ENCODE measurements around the gene SIN3B.
A peak's percentile ranks its signal among the peaks of the same experiment; 100 is the strongest.

SIN3B gene

GRCh38 chr19:16807549-16808284, 21.5 kb upstream of the SIN3B start:
- Mint-ChIP-seq H3K4me1 (ENCODE audit: low read depth) (no peaks in the 10 kb centered on the region), H3K9me3 (ENCODE audit: low read depth) (no peaks in the 10 kb centered on the region), H3K4me3 (no peak overlapping the region), H3K27ac (no peak overlapping the region), H3K27me3 (no peaks in the 10 kb centered on the region), H3K36me3 (no peaks in the 10 kb centered on the region)

GRCh38 chr19:16814526-16815100, 14.6 kb upstream of the SIN3B start:
- H3K36me3 Mint-ChIP-seq = peaks cover 4% of the 10 kb centered on the region
- H3K4me1 Mint-ChIP-seq (ENCODE audit: low read depth) = no peaks in the 10 kb centered on the region
- H3K9me3 Mint-ChIP-seq (ENCODE audit: low read depth) = no peaks in the 10 kb centered on the region
- peaks cover 2% of the 10 kb centered on the region for H3K27me3 Mint-ChIP-seq
- no peak overlapping the region for H3K27ac Mint-ChIP-seq
- H3K4me3 Mint-ChIP-seq = no peak overlapping the region

GRCh38 chr19:16820056-16820455, 9.1 kb upstream of the SIN3B start:
- no peak overlapping the region for H3K27ac Mint-ChIP-seq
- no peak overlapping the region for H3K4me3 Mint-ChIP-seq
- peaks cover 2% of the 10 kb centered on the region for H3K36me3 Mint-ChIP-seq
- no peaks in the 10 kb centered on the region for H3K9me3 Mint-ChIP-seq (ENCODE audit: low read depth)
- H3K4me1 Mint-ChIP-seq (ENCODE audit: low read depth) = peaks cover 4% of the 10 kb centered on the region
- peaks cover 11% of the 10 kb centered on the region for H3K27me3 Mint-ChIP-seq

- Mint-ChIP-seq H3K4me3 (no peak overlapping the region), H3K4me1 (ENCODE audit: low read depth) (peaks cover 10% of the 10 kb centered on the region), H3K27me3 (peaks cover 16% of the 10 kb centered on the region), H3K36me3 (no peaks in the 10 kb centered on the region), H3K9me3 (ENCODE audit: low read depth) (no peaks in the 10 kb centered on the region), H3K27ac (no peak overlapping the region)
Measured at GRCh38 chr19:16821081-16821480, 8.1 kb upstream of the SIN3B start.

- H3K36me3 Mint-ChIP-seq = no peaks in the 10 kb centered on the region
- H3K9me3 Mint-ChIP-seq (ENCODE audit: low read depth) = no peaks in the 10 kb centered on the region
- no peak overlapping the region for H3K27ac Mint-ChIP-seq
- H3K27me3 Mint-ChIP-seq = peaks cover 16% of the 10 kb centered on the region
- no peak overlapping the region for H3K4me3 Mint-ChIP-seq
- H3K4me1 Mint-ChIP-seq (ENCODE audit: low read depth) = peaks cover 12% of the 10 kb centered on the region
Measured at GRCh38 chr19:16822648-16823047, 6.5 kb upstream of the SIN3B start.

- Mint-ChIP-seq H3K4me3 (peak overlapping the region; percentile 59), H3K36me3 (no peaks in the 10 kb centered on the region), H3K27ac (no peak overlapping the region), H3K9me3 (ENCODE audit: low read depth) (no peaks in the 10 kb centered on the region), H3K4me1 (ENCODE audit: low read depth) (peaks cover 18% of the 10 kb centered on the region), H3K27me3 (peaks cover 16% of the 10 kb centered on the region)
Measured at GRCh38 chr19:16824658-16825311, 4.4 kb upstream of the SIN3B start.

- Mint-ChIP-seq H3K9me3 (ENCODE audit: low read depth) (no peaks in the 10 kb centered on the region), H3K4me1 (ENCODE audit: low read depth) (peaks cover 24% of the 10 kb centered on the region), H3K27ac (no peak overlapping the region), H3K27me3 (peaks cover 16% of the 10 kb centered on the region), H3K4me3 (peak overlapping the region; percentile 59), H3K36me3 (no peaks in the 10 kb centered on the region)
Measured at GRCh38 chr19:16825312-16826052, 3.7 kb upstream of the SIN3B start.

GRCh38 chr19:16829822-16830289, 658 bp downstream of the SIN3B start:
- H3K27ac Mint-ChIP-seq = peak overlapping the region; percentile 85
- no peaks in the 10 kb centered on the region for H3K9me3 Mint-ChIP-seq (ENCODE audit: low read depth)
- H3K36me3 Mint-ChIP-seq = peaks cover 4% of the 10 kb centered on the region
- peak overlapping the region; percentile 85 for H3K4me3 Mint-ChIP-seq
- peaks cover 36% of the 10 kb centered on the region for H3K4me1 Mint-ChIP-seq (ENCODE audit: low read depth)
- peaks cover 9% of the 10 kb centered on the region for H3K27me3 Mint-ChIP-seq

GRCh38 chr19:16830679-16831078, 1.5 kb downstream of the SIN3B start:
- H3K9me3 Mint-ChIP-seq (ENCODE audit: low read depth) = no peaks in the 10 kb centered on the region
- peak overlapping the region; percentile 85 for H3K27ac Mint-ChIP-seq
- peak overlapping the region; percentile 85 for H3K4me3 Mint-ChIP-seq
- peaks cover 5% of the 10 kb centered on the region for H3K27me3 Mint-ChIP-seq
- H3K36me3 Mint-ChIP-seq = peaks cover 4% of the 10 kb centered on the region
- peaks cover 30% of the 10 kb centered on the region for H3K4me1 Mint-ChIP-seq (ENCODE audit: low read depth)

- Mint-ChIP-seq H3K9me3 (ENCODE audit: low read depth) (no peaks in the 10 kb centered on the region), H3K4me1 (ENCODE audit: low read depth) (peaks cover 29% of the 10 kb centered on the region), H3K36me3 (peaks cover 4% of the 10 kb centered on the region), H3K27ac (peak overlapping the region; percentile 72), H3K27me3 (no peaks in the 10 kb centered on the region), H3K4me3 (peak overlapping the region; percentile 18)
Measured at GRCh38 chr19:16831531-16831930, 2.3 kb downstream of the SIN3B start.

GRCh38 chr19:16834747-16835146, 5.5 kb downstream of the SIN3B start:
- Mint-ChIP-seq H3K4me1 (ENCODE audit: low read depth) (peaks cover 25% of the 10 kb centered on the region), H3K27me3 (no peaks in the 10 kb centered on the region), H3K9me3 (ENCODE audit: low read depth) (no peaks in the 10 kb centered on the region), H3K4me3 (no peak overlapping the region), H3K36me3 (peaks cover 7% of the 10 kb centered on the region), H3K27ac (no peak overlapping the region)

GRCh38 chr19:16836115-16837034, 7.2 kb downstream of the SIN3B start:
- Mint-ChIP-seq H3K4me3 (no peak overlapping the region), H3K9me3 (ENCODE audit: low read depth) (no peaks in the 10 kb centered on the region), H3K27me3 (no peaks in the 10 kb centered on the region), H3K27ac (no peak overlapping the region), H3K36me3 (peaks cover 6% of the 10 kb centered on the region), H3K4me1 (ENCODE audit: low read depth) (peaks cover 13% of the 10 kb centered on the region)

- Mint-ChIP-seq H3K4me1 (ENCODE audit: low read depth) (peaks cover 10% of the 10 kb centered on the region), H3K36me3 (peaks cover 3% of the 10 kb centered on the region), H3K9me3 (ENCODE audit: low read depth) (no peaks in the 10 kb centered on the region), H3K27ac (peak overlapping the region; percentile 41), H3K4me3 (no peak overlapping the region), H3K27me3 (no peaks in the 10 kb centered on the region)
Measured at GRCh38 chr19:16837035-16837362, 7.8 kb downstream of the SIN3B start.

GRCh38 chr19:16841391-16841926, 12.3 kb downstream of the SIN3B start:
- Mint-ChIP-seq H3K4me3 (no peak overlapping the region), H3K27me3 (no peaks in the 10 kb centered on the region), H3K36me3 (peaks cover 3% of the 10 kb centered on the region), H3K4me1 (ENCODE audit: low read depth) (peaks cover 5% of the 10 kb centered on the region), H3K27ac (no peak overlapping the region), H3K9me3 (ENCODE audit: low read depth) (no peaks in the 10 kb centered on the region)
